ENCODE data around the gene KDM8.

- TF ChIP-seq, protein P1, sequence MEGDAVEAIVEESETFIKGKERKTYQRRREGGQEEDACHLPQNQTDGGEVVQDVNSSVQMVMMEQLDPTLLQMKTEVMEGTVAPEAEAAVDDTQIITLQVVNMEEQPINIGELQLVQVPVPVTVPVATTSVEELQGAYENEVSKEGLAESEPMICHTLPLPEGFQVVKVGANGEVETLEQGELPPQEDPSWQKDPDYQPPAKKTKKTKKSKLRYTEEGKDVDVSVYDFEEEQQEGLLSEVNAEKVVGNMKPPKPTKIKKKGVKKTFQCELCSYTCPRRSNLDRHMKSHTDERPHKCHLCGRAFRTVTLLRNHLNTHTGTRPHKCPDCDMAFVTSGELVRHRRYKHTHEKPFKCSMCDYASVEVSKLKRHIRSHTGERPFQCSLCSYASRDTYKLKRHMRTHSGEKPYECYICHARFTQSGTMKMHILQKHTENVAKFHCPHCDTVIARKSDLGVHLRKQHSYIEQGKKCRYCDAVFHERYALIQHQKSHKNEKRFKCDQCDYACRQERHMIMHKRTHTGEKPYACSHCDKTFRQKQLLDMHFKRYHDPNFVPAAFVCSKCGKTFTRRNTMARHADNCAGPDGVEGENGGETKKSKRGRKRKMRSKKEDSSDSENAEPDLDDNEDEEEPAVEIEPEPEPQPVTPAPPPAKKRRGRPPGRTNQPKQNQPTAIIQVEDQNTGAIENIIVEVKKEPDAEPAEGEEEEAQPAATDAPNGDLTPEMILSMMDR (conservative IDR thresholded peaks at IDR 0.05; ENCODE audit: low read depth, low read length): no peak
- TF ChIP-seq EZH2phosphoT487 (IDR thresholded peaks at IDR 0.05; ENCODE audit: borderline replicate concordance, low read length) (no peak), EZH2 (IDR thresholded peaks at IDR 0.05; ENCODE audit: low read length, unreplicated experiment) (no peak)
Measured at GRCh38 chr16:27182906-27183405, 20.4 kb upstream of the KDM8 start.
